Suppressor macrophage treated with lipopolysaccharide for 4 hours (primary cell): ENCODE measurements around the gene PMEPA1.

Source experiments
- DNase-seq: peaks from one replicate; pipeline ENCODE4 v3.0.0-alpha.2; 2020

Gene PMEPA1

DNA sequence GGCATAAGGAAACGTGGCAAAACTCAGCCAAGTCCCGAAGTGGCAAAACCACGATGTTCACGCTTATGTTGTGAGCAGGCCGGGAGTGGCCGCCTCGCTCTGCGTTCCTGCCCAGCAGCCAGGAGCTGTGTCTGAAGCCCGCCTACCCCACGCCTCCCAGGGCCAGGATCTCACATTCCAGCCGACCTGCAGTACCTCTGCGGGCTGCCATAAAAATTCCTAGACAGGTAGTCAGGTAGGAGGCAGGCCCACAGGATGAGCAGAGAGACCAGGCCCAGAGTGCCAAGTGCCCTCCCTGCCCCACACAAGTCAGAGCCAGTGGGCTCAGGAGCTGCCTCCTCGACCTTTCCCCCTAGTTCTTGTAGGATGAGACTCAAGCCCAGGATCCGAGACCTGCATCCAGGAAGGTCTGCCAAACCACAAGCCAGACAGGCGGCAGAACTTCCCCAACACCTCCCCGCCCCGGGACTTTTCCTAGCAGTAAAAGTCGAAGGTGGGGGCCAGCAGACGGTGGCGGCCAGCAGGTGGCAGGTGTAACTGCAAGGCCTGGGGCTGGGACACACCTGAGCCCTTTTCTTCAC is 16.7 kb downstream of the PMEPA1 start:
- DNase-seq, result no peak

DNA sequence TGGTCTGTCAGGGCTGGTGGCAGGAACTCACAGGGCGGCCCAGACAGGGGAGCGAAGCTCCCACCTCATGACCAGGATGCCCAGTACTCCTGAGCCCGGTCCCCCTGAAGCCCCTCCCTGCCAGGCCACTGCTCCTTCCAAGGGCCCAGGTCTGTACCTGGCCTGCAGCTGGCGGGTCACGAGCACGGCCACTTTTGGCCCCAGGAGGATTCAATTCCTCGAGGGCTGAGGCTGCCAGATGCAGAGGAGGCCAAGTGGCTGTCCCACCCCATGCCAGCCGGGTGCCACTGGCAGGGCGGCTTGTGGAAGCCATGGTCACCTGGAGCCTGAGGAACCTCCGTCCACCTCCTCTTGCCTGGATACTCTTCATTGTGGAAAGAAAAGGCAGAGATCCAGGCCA is 17.4 kb downstream of the PMEPA1 start:
- no peak for DNase-seq

DNA sequence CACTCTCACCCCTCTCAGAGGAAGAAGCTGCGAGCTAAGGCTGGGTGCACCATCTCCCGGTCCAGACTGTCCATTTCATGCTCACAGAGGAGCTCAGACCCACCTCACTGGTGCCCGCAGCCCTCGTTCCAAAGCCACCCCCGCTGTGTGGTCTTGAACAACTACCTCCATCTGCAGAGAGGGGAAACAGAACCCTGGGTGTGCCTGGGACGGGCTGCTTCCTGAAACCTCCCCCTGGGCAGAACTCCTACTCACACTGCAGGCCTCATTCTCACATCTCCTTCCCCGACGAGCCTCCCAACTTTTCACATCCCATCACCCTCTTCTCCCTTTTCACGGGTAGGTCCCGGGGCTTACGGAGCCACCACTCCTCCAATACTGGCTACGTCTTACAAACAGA is 18.1 kb downstream of the PMEPA1 start:
- DNase-seq, result no peak

DNA sequence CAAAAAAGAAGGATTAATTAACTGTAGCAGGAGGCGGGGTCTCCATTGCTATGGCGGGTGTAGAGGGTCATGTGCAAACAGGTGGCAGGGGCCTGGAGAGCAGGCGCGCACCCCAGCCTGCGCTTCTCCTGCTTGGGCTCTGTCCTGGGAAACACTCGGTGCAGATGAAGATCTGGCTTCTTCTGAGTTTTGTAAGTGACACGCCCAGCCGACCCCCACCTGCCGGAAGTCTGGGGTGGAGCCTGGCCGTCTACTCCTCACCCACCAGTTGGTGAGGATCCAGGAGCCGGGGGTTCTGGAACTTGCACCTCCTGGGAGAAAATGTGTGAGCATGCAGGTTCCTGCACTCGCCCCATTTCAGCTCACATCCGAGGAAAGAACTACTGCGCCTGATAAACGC is 19.3 kb downstream of the PMEPA1 start:
- no peak for DNase-seq

DNA sequence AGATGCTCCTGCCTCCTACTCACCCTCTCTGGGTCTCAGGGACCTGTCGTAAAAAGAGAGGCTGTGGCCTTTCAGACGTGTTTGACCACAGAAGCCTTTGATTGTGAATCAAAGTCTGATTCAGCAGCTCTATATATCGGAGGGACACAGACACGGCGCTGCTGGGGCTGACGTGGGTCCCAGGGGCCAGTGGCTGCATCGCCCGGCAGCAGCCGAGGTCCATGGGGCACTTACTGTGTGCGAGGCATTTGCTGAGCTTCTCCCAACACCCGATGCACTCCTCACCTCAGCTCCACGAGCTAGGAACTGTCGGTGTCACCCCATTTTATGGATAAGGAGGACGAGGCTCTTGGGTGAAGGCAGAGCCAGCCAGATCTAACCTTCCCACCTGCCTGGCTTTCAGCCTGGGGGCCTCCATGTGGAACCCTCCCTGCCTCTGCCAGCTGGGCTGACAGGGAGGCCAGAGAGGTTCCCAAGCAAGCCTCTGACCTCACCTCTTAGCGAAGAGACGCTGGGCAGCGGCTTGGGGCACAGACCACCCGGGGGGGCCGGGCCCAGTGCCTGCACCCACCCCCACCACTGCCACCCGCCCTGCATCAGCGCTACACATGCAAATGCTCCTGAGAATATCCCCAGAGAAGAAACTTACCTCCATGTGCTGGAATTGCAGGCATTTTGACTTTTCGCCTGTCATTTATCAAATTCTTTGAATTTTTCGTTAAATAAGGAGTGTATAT is 19.9 kb downstream of the PMEPA1 start:
- no peak for DNase-seq

DNA sequence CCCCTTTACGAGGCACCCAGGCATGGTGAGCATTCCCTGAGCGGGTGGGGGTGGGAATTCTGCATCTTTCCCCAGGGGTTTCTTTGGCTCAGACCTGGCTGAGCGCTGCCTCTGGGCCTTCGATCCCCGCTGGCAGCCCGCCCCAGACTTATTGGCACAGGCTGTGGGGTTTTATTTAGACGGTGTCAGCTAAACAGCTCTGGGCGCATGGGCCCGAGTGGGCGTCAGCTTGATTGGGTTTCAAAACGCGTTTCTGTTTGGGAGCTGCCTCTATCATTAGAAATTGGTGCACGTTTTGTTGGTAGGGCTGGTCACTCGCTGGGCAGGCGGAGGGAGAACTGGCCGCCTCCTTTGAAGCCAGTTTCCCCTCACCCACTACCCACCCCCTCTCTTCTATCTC is 21.0 kb downstream of the PMEPA1 start:
- no peak for DNase-seq

DNA sequence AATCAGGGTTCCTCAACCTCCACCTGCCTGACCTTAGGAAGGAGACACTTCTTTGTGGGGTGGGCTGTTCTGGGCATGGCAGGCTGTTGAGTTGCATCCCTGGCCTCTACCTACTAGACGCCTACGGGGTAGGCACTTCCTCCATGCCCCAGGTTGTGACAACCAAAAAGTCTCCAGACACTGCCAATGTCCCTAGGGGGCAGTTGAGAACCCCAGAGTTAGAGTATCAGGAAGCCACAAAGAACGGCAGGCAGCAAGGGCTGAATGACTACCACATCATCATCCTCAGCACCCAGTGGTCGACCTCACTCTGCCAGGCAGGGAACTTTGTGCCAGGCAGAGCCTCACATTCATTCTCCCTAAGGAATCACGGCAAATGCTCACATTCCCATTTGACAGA is 21.5 kb downstream of the PMEPA1 start:
- no peak for DNase-seq

DNA sequence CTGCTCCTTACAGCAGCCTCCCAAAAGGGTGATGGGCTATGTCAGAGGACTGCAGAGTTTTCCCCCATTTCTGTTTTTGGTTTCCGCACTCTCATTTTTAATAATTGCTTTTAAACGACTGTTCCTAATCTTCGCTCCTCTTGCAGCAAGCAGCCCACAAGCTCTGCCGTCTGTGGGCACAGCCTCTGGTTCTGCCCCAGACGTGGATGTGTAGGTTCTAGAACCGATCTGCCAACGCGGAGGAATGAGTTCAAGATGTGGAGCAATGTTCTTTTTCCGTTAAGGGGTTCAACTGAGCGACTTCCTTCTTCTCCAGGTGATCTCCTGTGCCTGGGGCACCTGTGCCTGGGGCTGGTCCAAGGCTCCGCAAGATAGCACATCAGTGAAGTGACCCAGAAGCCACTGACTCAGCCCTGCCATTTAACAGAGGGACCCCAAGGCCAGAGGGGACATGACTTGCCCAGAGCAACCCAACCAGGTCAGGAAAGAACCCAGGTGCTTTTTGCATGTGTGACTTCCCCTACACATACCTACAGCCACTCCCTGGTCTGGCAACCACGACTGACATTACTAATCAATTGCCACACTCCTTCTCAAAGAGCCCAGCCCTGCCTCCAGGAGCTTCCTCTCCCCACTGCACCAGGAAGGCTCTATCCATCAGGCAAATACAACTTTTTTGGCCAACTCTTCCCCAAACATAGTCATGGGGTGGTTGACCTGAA is 22.7 kb downstream of the PMEPA1 start:
- DNase-seq, result no peak

DNA sequence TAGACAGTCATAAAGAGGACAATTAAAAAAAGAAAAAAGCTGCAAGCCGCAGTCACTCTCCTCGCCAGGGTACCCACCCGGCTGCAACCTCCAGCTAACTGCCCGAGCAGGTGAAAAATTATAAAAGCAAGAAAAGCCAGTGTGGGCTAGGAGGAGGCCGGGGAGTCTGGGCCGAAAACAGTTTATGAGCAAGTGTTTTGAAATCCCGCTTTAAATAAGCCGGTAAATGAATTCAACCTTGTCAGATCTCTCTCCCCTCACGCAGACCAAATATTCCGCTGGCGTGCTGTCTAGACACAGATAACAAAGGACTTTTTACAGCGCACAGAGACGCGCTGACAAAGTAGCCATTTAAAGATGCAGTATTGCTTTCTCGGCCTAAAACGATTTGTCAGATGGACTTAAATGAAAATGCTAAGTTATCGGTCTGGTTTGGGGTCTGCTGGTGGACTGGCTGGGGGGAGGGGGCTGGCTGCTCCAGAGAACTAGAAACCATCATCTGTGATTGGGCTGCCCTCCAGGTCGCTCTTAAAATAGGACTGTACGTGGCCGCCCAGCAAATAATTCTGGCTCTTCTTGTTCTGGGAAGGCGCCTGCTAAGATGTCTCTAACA is 24.6 kb downstream of the PMEPA1 start:
- no peak for DNase-seq

DNA sequence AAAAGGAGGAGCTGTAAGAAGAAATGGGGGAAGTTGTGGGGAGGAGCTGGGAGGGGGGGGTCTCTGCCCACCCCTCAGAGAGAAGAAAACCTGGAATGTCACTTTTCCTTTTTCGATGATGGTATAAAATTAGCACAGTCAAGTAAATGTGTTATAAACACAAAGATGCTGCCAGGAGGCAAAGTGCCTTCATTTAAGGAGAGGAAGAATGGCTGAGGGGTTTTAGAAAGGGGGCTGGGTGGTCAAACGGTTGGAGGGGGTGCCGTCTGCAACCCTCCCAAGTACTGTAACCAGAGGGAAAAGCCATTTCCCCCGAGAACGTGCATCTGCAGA is 25.0 kb downstream of the PMEPA1 start:
- no peak for DNase-seq

DNA sequence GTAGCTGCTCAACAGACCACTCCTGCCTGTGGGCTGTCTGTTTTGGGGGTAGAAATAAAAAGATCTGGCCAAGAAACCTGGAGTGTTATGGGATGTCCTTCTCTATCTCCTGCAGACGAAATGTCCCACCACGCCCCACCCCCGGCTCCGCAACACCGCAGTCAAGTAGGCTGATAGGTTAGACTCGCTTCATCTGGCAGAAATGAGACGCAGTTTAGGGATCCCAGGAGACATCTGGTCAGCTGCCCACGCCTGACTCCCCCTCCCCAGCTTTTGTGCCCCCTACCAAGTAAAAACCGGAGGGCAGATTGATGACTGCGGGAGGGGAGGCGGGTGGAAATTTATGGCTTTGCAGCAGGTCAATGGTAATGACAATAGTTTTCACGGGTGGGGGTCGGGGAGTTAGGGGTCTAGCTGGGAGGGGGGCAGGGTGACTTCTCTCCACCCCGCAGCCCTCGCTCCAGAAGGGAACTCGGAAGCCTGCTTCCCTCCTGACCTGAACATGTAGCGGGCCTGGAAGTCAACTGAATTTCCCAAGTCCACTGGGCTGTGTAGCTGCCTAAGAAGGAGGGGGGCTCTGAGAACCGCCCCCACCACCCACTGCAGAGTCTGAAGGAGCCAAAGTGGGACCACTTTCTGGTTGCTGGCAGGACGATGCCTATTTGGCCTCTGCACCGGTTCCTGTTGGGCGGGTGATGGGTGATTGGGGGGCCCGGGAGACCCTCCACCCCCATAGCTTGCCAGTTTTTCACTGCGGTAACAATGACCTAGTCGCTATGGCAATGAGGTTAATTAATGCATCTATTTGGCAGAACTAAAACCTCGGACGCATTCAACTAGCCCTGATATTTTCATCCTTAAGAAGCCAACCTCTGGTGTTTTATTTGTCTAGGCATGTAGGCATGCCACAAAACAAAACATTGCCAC is 25.7 kb downstream of the PMEPA1 start:
- no peak for DNase-seq

DNA sequence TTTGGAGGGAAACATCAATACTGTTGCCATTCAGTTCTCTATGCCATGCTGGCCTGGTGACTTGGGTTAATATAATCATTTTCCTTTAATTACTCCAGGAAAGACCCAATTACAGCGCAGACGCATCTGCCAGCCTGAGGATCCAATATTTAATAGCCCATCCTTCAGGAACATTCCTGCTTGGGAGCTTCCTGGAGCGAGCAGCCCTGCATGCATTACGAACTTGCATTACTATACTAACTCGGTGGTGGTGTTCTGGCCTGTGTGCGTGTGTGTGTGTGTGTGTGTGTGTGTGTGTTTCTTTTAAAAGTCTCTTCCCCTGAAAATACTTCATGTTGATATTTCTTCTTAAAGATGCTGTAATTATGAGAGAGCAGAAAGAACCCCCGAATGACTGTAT is 26.5 kb downstream of the PMEPA1 start:
- DNase-seq, result no peak

DNA sequence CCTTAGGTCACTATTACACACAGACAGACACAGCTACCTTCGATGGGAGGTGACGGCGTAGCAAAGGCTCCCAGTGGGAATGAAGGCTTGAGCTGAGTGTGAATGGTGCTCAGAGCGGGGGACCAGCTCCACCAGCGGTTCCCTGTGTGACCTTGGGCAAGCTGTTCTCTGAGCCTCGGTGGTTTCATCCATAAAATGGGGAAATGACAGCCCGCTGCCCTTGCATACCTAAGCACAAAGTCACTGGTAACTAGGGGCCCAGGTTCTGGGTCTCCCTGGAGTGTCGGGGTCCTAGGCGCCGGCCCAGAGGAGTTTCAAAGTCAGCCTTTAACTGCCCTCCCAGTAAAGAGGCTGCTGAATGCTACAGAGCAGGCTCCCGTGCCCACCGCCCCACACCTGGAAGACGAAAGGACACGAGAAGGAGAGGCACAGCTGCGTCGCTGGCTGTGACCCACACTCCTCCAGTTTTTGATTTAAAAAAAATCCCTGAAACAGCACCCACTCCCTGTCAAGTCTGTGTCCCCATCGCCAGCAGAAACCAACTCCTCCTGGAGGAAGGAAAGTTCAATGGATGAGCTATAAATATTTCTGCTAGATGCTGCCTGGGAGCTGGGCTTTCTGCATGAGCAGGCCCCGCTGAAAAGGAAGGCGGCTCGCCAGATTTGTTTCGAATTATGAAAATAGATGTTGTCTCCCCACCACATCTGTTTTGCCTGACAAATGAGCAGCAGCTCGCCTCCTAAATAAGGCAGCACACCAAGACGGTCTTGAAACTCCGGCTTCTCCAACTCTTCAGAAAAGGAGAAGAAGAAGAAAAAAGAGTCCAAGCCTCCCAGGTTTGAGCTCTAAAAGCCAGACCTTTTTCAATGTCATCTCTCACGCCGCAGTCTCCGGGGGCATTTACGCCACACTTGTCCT is 27.4 kb downstream of the PMEPA1 start:
- DNase-seq, result no peak

DNA sequence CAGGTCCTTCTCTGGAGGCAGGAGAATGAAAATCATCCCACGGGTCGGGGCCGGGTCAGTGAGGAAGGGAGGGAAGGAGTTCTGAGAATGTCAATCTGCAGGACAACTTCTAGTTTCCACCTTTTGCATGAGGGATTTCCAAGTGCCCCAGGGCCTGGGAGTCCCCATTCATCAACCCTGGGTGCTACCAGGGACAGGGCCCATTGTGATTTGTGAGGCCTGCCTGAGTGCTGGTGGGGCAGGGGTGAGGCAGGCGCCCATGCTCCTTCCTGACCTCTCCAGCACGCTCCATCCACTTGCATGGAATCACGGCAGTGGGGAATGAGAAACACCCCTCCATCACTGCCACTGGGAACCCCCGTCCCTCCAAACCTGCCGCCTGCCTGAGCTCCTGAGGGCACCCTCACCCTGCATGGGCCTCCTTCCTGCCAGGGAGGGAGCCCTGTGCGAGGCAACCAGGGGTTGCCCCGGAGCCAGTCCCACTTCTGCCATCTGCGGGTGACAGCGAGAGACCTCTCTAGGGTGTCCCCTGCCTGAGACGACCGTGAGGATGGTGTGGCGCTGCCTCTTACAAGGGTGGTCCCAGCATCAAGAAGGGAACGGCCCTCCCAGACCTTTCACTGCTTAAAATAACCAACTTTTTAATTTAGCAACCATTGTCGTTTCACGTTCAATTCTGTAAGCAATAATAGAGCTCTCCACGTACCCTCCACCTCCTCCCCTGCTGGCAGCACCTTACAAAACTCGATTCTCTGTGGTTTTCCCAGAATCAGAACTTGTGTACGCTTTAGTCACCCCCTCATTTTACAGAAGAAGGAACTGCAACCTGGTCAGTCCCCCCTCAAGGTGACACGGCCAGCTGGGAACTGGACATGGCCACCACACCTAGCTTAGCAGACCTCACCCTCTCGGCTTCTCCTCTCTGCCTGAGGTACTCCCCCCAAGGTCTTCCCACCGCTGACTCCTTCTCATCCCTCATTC is 28.6 kb downstream of the PMEPA1 start:
- no peak for DNase-seq

DNA sequence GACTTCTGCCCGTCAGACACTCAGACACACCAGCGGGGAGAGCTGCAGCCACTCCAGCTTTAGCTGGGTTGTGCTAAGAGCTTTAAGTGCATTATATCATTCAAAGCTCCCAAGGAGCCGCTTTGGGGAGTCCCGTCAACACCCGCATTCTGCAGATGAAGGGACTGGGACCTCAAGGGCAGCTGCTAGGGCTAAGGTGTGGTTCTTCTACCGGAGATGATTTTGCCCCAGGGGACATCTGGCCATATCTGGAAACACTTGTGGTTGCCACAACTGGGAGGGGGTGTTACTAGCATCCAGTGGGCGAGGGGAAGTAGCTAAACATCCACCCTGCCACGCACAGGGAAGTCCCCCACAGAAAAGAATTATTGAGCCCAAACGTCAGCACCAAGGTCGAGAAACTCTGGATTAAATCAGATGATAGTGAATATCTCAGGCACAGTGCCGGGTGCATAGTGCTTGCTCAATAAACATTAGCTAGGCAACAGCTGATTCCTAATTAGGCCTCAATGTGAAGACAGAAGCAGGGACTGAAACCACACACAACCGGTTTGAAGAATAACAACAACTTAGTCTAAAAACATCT is 29.6 kb downstream of the PMEPA1 start:
- peak; percentile 60 for DNase-seq

DNA sequence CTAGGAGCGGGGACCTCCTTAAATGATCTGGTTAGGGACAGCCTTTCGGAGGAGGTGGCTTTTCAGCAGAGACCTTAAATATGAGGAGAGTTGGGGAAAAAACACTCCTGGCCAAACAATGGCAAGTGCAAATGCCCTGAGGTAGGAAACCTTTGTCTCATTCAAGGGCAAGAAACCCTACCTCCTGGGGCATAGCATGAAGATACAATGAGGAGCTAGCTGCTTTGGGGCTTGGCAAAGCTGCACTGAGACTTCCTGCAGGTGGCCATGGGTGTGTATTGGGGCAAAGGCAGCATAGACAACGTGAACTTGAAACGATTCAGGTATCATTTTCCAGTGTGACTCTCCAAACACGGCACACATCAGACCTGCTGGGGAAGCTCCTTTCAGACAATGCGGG is 30.7 kb downstream of the PMEPA1 start:
- DNase-seq, result no peak

DNA sequence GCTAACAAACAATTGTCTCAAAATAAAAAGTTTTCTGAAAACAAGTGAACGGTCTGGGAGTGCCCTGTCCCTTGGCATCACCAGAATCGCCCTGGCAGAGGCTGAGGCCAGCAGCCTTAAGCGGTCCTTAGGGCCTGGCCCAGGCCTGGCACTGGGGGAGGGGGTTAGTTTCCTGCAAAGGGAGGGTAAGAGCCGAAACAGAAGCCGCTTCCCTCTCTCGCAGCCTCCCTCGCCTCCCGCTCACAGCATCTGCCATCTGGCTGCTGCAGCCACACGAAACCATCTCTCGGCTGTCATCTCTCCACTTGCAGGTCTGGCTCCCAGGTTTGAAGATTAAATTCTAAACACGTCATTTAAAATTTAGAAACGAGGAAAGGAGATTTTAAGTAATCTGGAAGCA is 31.5 kb downstream of the PMEPA1 start:
- DNase-seq, result no peak

DNA sequence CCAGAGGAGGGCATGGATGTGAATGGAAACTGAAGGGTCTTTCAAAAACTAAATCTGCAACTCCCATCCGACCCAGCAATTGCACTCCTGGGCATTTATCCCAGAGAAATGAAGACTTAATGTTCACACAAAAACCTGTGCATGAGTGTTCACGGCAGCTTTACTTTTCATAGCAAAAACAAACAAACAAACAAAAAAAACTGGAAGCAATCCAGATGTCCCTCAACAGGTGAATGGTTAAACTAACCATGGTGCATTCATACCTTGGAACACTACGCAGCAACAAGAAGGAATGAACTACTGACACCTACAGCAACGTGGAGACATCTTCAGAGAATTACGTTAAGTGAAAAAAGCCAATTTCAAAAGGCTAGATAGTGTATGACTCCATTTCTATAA is 32.2 kb downstream of the PMEPA1 start:
- no peak for DNase-seq

DNA sequence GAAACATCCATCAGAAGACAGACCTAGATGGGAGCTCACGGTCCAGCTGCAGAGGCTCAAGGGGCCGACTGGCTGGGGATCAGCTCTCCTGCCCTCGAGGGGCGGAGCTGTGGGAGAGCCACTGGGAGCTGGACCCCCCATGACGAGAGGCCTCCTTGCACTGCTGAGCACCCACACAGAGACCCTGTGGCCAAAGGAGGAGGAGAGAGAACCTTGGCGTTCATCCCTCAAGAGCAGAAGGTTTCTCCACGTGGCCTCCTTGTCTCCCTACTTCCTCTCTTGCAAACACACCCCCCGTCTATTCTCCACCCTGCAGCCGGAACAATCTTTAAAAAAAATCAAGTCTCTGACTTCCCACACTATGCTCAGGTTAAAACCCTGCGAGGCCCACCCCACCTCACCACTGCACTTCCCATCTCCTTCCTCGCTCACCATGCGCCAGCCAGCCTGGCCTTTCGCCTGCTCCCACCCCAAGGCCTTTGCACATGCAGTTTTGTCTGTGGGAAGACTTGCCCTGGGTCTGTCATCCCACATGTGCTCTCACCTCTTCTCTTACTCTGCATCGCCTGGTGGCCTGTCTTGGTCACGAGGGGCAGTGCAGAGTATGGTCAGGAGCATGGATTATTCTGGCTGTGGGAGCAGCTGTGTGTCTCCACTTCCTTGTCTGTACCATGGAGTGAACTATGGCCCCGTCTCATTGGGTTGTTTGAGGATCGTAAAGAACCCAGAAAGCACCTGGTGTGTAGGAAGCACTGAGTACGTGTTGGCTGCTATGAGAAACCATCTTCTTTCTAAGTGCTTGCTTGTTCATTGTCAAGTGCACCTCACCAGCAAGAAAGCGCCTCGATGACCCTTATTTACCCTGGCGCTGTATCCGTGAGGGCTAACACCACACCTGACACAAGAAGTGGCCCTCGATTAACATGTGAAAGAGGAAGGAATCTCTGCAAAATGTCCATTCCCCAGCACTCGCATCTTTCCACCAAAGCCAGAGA is 32.9 kb downstream of the PMEPA1 start:
- DNase-seq, result no peak
